Loucy (cell line): ENCODE results near the gene KCNQ4.

Source experiments
- H2AFZ ChIP-seq: fragments of 200-600 bp; sonication (generic); 2 replicates; pipeline ENCODE4 v1.6.0; 2016; ENCODE audit warnings: antibody characterized with exemption, mild to moderate bottlenecking, low read length, moderate library complexity
- H3F3A ChIP-seq: fragments of 200-600 bp; 2 replicates; pipeline ENCODE4 v1.6.0; 2016; ENCODE audit warnings: antibody characterized with exemption, low read depth, mild to moderate bottlenecking
- H3K27me3 ChIP-seq: fragments of 200-600 bp; sonication (generic); 2 replicates; pipeline ENCODE4 v1.6.1; 2014; ENCODE audit warnings: low read length, mild to moderate bottlenecking; ENCODE audit not compliant: insufficient read depth, poor library complexity, severe bottlenecking
- H3K36me3 ChIP-seq: fragments of 200-600 bp; sonication (generic); 2 replicates; pipeline ENCODE4 v1.6.1; 2016; ENCODE audit warnings: low read length; ENCODE audit not compliant: insufficient read depth
- H3K4me1 ChIP-seq: fragments of 200-600 bp; sonication (generic); 2 replicates; pipeline ENCODE4 v1.5.1; 2014; ENCODE audit warnings: low read length, mild to moderate bottlenecking; ENCODE audit not compliant: insufficient read depth, poor library complexity, severe bottlenecking
- H3K4me2 ChIP-seq: fragments of 200-600 bp; sonication (generic); 2 replicates; pipeline ENCODE4 v1.6.0; 2014; ENCODE audit warnings: antibody characterized with exemption, low read length, low read depth, mild to moderate bottlenecking; ENCODE audit not compliant: poor library complexity, severe bottlenecking
- H3K4me3 ChIP-seq: fragments of 200-600 bp; sonication (generic); 2 replicates; pipeline ENCODE4 v1.5.1; 2014; ENCODE audit warnings: low read length, mild to moderate bottlenecking, mixed read lengths; ENCODE audit not compliant: poor library complexity, severe bottlenecking
- H3K79me2 ChIP-seq: fragments of 200-600 bp; sonication (generic); 2 replicates; pipeline ENCODE4 v1.6.1; 2014; ENCODE audit warnings: low read length; ENCODE audit not compliant: insufficient read depth
- H3K9ac ChIP-seq: fragments of 200-600 bp; sonication (generic); 2 replicates; pipeline ENCODE4 v1.6.0; 2014; ENCODE audit warnings: mild to moderate bottlenecking, low read depth, low read length, moderate library complexity; ENCODE audit not compliant: poor library complexity, severe bottlenecking
- H3K9me2 ChIP-seq: fragments of 200-600 bp; sonication (generic); replicated peaks from 2 replicates; pipeline ENCODE4 v1.6.1; 2016; ENCODE audit warnings: low read depth, low read length, mixed read lengths
- H3K9me3 ChIP-seq: fragments of 200-600 bp; sonication (generic); 2 replicates; pipeline ENCODE4 v1.6.1; 2014; ENCODE audit warnings: mild to moderate bottlenecking, antibody characterized with exemption, low read length, low read depth; ENCODE audit not compliant: insufficient read depth
- H4K20me1 ChIP-seq: fragments of 200-600 bp; sonication (generic); 2 replicates; pipeline ENCODE4 v1.6.0; 2014; ENCODE audit warnings: antibody characterized with exemption, low read length, mild to moderate bottlenecking; ENCODE audit not compliant: insufficient read depth, poor library complexity, severe bottlenecking
- CTCF ChIP-seq: fragments of 200-600 bp; sonication (generic); conservative IDR thresholded peaks from 2 replicates; pipeline ENCODE4 v1.5.1; 2014; ENCODE audit warnings: mild to moderate bottlenecking, antibody characterized with exemption, low read length
- EZH2phosphoT487 ChIP-seq: fragments of 200-600 bp; IDR thresholded peaks from 2 replicates; pipeline ENCODE4 v1.6.1; 2018; ENCODE audit warnings: antibody characterized with exemption, mild to moderate bottlenecking, moderate library complexity, borderline replicate concordance

KCNQ4 gene

GRCh38 chr1:40886318-40887011 lies 102.9 kb downstream of the KCNQ4 start:
- no peak overlapping the region for H3K4me2 ChIP-seq

GRCh38 chr1:40887012-40887378 lies 103.4 kb downstream of the KCNQ4 start:
- Histone ChIP-seq H3K4me1 (no peaks in the 10 kb centered on the region), H3K27me3 (no peaks in the 10 kb centered on the region), H4K20me1 (no peaks in the 10 kb centered on the region), H3K4me3 (no peak overlapping the region), H3K9me3 (no peaks in the 10 kb centered on the region), H3F3A (no peaks in the 10 kb centered on the region), H3K9me2 (no peaks in the 10 kb centered on the region), H3K9ac (no peak overlapping the region), H3K36me3 (no peaks in the 10 kb centered on the region), H3K79me2 (no peaks in the 10 kb centered on the region), H2AFZ (no peak overlapping the region; the same call in 1 of the 2 replicates), H3K4me2 (no peak overlapping the region)
- TF ChIP-seq EZH2phosphoT487 (no peak), CTCF (no peak)

More at GRCh38 chr1:40886318-40887011, 102.9 kb downstream of the KCNQ4 start:
- Histone ChIP-seq H3K27me3 (no peaks in the 10 kb centered on the region), H3K9me2 (no peaks in the 10 kb centered on the region), H3K4me1 (no peaks in the 10 kb centered on the region), H3K36me3 (no peaks in the 10 kb centered on the region), H3K79me2 (no peaks in the 10 kb centered on the region), H3K4me3 (no peak overlapping the region), H3K9ac (no peak overlapping the region), H3F3A (no peaks in the 10 kb centered on the region), H4K20me1 (no peaks in the 10 kb centered on the region), H3K9me3 (no peaks in the 10 kb centered on the region), H2AFZ (no peak overlapping the region; the same call in 1 of the 2 replicates)
- TF ChIP-seq EZH2phosphoT487 = no peak
- TF ChIP-seq CTCF = no peak

- Histone ChIP-seq H2AFZ (no peak overlapping the region), H3K27me3 (no peaks in the 10 kb centered on the region), H3K9ac (no peak overlapping the region), H3K36me3 (no peaks in the 10 kb centered on the region), H3F3A (no peaks in the 10 kb centered on the region), H3K9me3 (no peaks in the 10 kb centered on the region), H4K20me1 (no peaks in the 10 kb centered on the region), H3K4me3 (no peak overlapping the region), H3K79me2 (no peaks in the 10 kb centered on the region), H3K9me2 (no peaks in the 10 kb centered on the region), H3K4me1 (no peaks in the 10 kb centered on the region), H3K4me2 (no peak overlapping the region)
- no peak for TF ChIP-seq EZH2phosphoT487
- no peak for TF ChIP-seq CTCF
These were observed 104.1 kb downstream of the KCNQ4 start for GRCh38 chr1:40887652-40888051.
